NT2/D1 (cell line): ENCODE results near the gene AKT3.

ENCODE experiments used
- SUZ12 ChIP-seq: IDR thresholded peaks from 2 replicates; pipeline ENCODE4 v1.6.1; 2011; ENCODE audit not compliant: insufficient read length, insufficient read depth; ENCODE audit errors: extremely low read depth
- YY1 ChIP-seq: IDR thresholded peaks from 2 replicates; pipeline ENCODE4 v1.6.1; 2011; ENCODE audit not compliant: insufficient read length, insufficient read depth

GRCh38 chr1:243821177-243821680, 28.8 kb downstream of the AKT3 start:
- no peak for TF ChIP-seq YY1
- TF ChIP-seq SUZ12, result no peak
